Raji (cell line): ENCODE results near the gene TWSG1.

Source experiments
- POLR2A ChIP-seq: IDR thresholded peaks from 2 replicates; pipeline ENCODE4 v1.6.1; 2011; ENCODE audit warnings: low read depth, low read length, control low read depth; ENCODE audit not compliant: insufficient read depth

TWSG1 gene

GRCh38 chr18:9428862-9429661, 94.5 kb downstream of the TWSG1 start:
- TF ChIP-seq POLR2A: no peak

DNA sequence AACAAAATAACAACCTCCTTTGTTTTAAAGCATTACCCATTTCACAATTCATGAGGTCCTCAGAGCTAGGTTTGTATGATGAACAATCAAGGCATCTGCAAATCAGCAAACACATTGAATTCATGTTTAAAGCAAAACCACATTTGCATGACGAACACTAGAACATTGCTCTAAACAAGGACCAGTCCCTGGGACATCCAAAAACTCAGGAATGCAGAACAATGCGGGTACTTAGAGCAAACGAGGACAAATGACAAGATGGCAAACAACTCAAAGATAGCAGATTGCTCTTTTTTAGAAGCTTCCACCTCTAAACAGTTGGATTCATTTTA, 95.1 kb downstream of the TWSG1 start:
- no peak for TF ChIP-seq POLR2A

DNA sequence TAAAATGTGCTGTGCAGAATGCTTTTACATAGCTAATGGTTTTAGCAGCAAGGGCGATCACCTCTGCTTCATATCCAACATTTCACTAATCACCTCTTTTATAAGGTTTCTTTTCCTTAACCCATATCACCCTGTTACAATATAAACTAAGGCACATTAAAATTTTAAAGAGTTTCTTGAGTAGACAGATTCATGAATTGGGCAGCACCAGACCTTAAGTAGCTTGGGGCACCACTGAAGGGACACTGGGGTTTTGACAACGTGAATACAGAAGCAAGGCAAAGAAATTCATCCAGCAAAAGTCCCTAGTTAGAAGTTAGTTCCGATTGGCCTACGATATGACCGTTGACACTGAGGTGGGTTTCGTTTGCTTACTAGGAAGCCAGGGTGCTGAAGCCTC, 96.7 kb downstream of the TWSG1 start:
- no peak for TF ChIP-seq POLR2A

- TF ChIP-seq POLR2A: no peak
Measured at GRCh38 chr18:9433671-9434121, 99.1 kb downstream of the TWSG1 start.

GRCh38 chr18:9434122-9434701, 99.6 kb downstream of the TWSG1 start:
- TF ChIP-seq POLR2A: no peak

GRCh38 chr18:9435041-9435440, 100.5 kb downstream of the TWSG1 start:
- TF ChIP-seq POLR2A: no peak

GRCh38 chr18:9436206-9436929, 101.8 kb downstream of the TWSG1 start:
- no peak for TF ChIP-seq POLR2A

- TF ChIP-seq POLR2A: no peak
Measured at GRCh38 chr18:9437021-9437437, 102.5 kb downstream of the TWSG1 start.

GRCh38 chr18:9437672-9438071, 103.1 kb downstream of the TWSG1 start:
- TF ChIP-seq POLR2A: no peak

DNA sequence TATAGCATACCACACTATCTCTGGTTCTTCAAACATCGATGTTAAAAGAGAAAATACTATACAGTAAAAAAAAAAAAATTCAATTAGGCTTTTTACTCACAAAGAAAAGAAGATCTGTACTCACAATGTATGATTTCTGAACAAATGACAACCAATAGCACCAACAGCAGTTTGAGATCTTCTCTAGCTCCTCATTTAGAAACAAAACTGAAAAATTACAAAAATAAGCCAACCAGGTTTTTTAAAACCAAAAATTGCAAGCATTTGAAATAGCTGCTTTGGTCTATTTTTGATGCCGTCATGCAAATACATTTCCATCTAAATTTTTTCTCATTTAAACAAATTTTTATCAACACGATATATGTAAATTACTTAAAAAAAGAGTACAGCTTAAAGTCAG, 106.5 kb downstream of the TWSG1 start:
- no peak for TF ChIP-seq POLR2A

DNA sequence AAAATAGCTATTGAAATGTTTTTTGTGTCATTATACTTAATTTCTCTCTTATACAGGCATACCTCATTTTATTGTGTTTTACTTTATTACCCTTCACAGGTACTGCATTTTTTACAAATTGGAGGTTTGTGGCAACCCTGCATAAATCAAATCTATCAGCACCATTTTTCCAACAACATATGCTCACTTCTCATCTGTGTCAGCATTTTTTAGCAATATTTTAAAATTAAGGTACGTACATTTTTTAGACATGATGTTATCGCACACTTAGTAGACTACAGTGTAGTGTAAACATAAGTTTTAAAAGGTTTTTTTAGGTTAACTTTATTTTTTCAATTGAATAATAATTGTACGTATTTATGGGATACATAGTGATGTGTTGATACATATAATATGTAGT, 110.0 kb downstream of the TWSG1 start:
- no peak for TF ChIP-seq POLR2A

- TF ChIP-seq POLR2A: no peak
Measured at GRCh38 chr18:9446839-9447238, 112.3 kb downstream of the TWSG1 start.

DNA sequence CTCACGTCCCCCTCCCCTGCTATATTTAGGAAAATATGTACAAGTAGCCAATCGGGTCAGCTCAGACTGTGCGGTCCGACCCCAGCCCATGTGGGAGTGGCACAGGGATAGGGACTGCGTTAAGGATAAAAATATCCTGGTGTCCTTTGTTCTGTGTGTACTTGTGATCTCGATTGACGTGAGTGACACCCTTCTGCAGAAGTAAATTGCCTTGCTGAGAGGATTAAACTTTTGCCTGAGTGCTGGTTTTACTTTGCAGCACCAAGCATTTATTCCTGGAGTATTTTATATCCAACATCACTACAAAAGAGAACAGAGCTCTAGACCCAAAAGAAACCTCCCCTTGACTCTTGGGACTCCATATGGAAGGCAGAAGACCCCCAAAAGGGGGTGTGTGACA, 112.8 kb downstream of the TWSG1 start:
- TF ChIP-seq POLR2A: no peak

- TF ChIP-seq POLR2A: no peak
Measured at GRCh38 chr18:9449600-9450414, 115.2 kb downstream of the TWSG1 start.
